CD14-positive monocyte (primary cell): ENCODE data around the gene PPP1R16B. TPM values are rescaled to one million over a fixed set of nuclear protein-coding genes. Genes with fewer than 3 reads are reported as not detected.

Source experiments
- DNase-seq, 3 donors: peaks; one replicate each; pipeline ENCODE4 v3.0.0-alpha.2; 2011 to 2022
- H2AFZ ChIP-seq: 2 replicates; pipeline ENCODE4 v1.6.0; 2012; ENCODE audit warnings: mild to moderate bottlenecking, low read depth, low read length, inconsistent platforms; ENCODE audit not compliant: insufficient read depth, poor library complexity, severe bottlenecking
- H3K27ac ChIP-seq, 2 donors: 1 replicate in 1 of 2; 2 replicates in 1 of 2; pipeline ENCODE4 v1.5.1; 2012 to 2013; ENCODE audit warnings: low read length in 2 of 2, control low read depth in 1 of 2, inconsistent platforms in 1 of 2, low read depth in 1 of 2, mild to moderate bottlenecking in 1 of 2
- H3K27me3 ChIP-seq, 2 donors: one replicate each; pipeline versions ENCODE4 v1.6.0 to v1.6.1; 2011 to 2013; ENCODE audit warnings: low read length in 2 of 2; ENCODE audit not compliant: control insufficient read depth in 2 of 2, insufficient read depth in 2 of 2
- H3K36me3 ChIP-seq, 2 donors: replicated peaks in 1 of 2; 1 replicate in 1 of 2; 2 replicates in 1 of 2; pipeline versions ENCODE4 v1.5.1 to v1.6.1; 2012 to 2013; ENCODE audit warnings: low read length in 2 of 2, control low read depth in 1 of 2, inconsistent platforms in 1 of 2, mild to moderate bottlenecking in 1 of 2; ENCODE audit not compliant: insufficient read depth in 2 of 2, control insufficient read depth in 1 of 2
- H3K4me1 ChIP-seq, 2 donors: 1 replicate in 1 of 2; 2 replicates in 1 of 2; pipeline versions ENCODE4 v1.5.1 to v1.6.1; 2012 to 2013; ENCODE audit warnings: low read length in 2 of 2, control low read depth in 1 of 2, inconsistent platforms in 1 of 2, mild to moderate bottlenecking in 1 of 2, moderate library complexity in 1 of 2; ENCODE audit not compliant: insufficient read depth in 2 of 2, control insufficient read depth in 1 of 2
- H3K4me2 ChIP-seq: replicated peaks from 2 replicates; pipeline ENCODE3; 2012; ENCODE audit warnings: low read length, moderate library complexity, mild to moderate bottlenecking; ENCODE audit not compliant: poor library complexity, severe bottlenecking; ENCODE audit errors: extremely low read depth
- H3K4me3 ChIP-seq, 3 experiments: fragments of 200-600 bp in 1 of 3; sonication (generic) in 1 of 3; replicated peaks in 1 of 3; 1 replicate in 2 of 3; 2 replicates in 1 of 3; pipeline ENCODE4 v1.5.1; 2011 to 2013; ENCODE audit warnings: low read length in 3 of 3, mild to moderate bottlenecking in 3 of 3, control low read depth in 2 of 3, low read depth in 2 of 3, inconsistent platforms in 1 of 3, moderate library complexity in 1 of 3
- H3K79me2 ChIP-seq: 2 replicates; pipeline ENCODE4 v1.6.0; 2012; ENCODE audit warnings: mild to moderate bottlenecking, control low read depth, inconsistent platforms, low read length, moderate library complexity; ENCODE audit not compliant: insufficient read depth
- H3K9ac ChIP-seq: 2 replicates; pipeline ENCODE4 v1.6.0; 2017; ENCODE audit warnings: low read length, mild to moderate bottlenecking; ENCODE audit not compliant: insufficient read depth, poor library complexity, severe bottlenecking
- H3K9me3 ChIP-seq, 2 donors: replicated peaks in 1 of 2; 1 replicate in 1 of 2; 2 replicates in 1 of 2; pipeline versions ENCODE4 v1.5.1 to v1.6.1; 2012 to 2013; ENCODE audit warnings: low read length in 2 of 2, control low read depth in 1 of 2; ENCODE audit not compliant: control insufficient read depth in 1 of 2, insufficient read depth in 1 of 2
- H4K20me1 ChIP-seq: 2 replicates; pipeline ENCODE4 v1.6.0; 2012; ENCODE audit warnings: mild to moderate bottlenecking, low read length, control low read depth, moderate library complexity; ENCODE audit not compliant: insufficient read depth
- H3K27ac Mint-ChIP-seq, 7 donors: one replicate each; pipeline ENCODE4 v1.8.0; 2020; ENCODE audit warnings: mild to moderate bottlenecking in 7 of 7, mixed read lengths in 7 of 7, moderate library complexity in 6 of 7, inconsistent platforms in 2 of 7
- H3K27me3 Mint-ChIP-seq, 3 donors: one replicate each; pipeline ENCODE4 v1.8.0; 2021 to 2022; ENCODE audit warnings: low read depth in 3 of 3, mild to moderate bottlenecking in 3 of 3, mixed read lengths in 3 of 3, moderate library complexity in 3 of 3, inconsistent platforms in 1 of 3
- H3K36me3 Mint-ChIP-seq, 2 donors: one replicate each; pipeline ENCODE4 v1.8.0; 2020; ENCODE audit warnings: mixed read lengths in 2 of 2, inconsistent platforms in 1 of 2, mild to moderate bottlenecking in 1 of 2
- H3K4me1 Mint-ChIP-seq: one replicate; pipeline ENCODE4 v1.8.0; 2020; ENCODE audit warnings: mild to moderate bottlenecking, mixed read lengths
- H3K4me3 Mint-ChIP-seq, 2 donors: one replicate each; pipeline ENCODE4 v1.8.0; 2020; ENCODE audit warnings: mild to moderate bottlenecking in 2 of 2, mixed read lengths in 2 of 2, moderate library complexity in 1 of 2
- H3K9me3 Mint-ChIP-seq, 7 donors: one replicate each; pipeline ENCODE4 v1.8.0; 2020 to 2022; ENCODE audit warnings: mixed read lengths in 7 of 7, mild to moderate bottlenecking in 6 of 7, moderate library complexity in 6 of 7, inconsistent platforms in 2 of 7
- CTCF ChIP-seq: fragments of 200-600 bp; IDR thresholded peaks from one replicate; pipeline ENCODE4 v1.8.0; 2022; ENCODE audit warnings: antibody characterized with exemption, mild to moderate bottlenecking
- WGBS: methylation state at CpG from one replicate; pipeline ENCODE4 v1.1.5; 2013; ENCODE audit warnings: missing lambda C conversion rate; ENCODE audit not compliant: insufficient coverage; 5-methylcytosine and 5-hydroxymethylcytosine counted together
- intact Hi-C, 2 donors: fragments of 100-400 bp; cut with micrococcal nuclease; formaldehyde crosslinking; loops; one replicate each; pipeline versions ENCODE4 v1.15.0 to v1.15.1; 2023
- polyA plus RNA-seq, 3 donors: library from polyadenylated mRNA; depleted of rRNA in 1 of 3; unstranded in 2 of 3; stranded (reverse) in 1 of 3; fragments of 300-500 nt in 2 of 3; fragments of >200 nt in 1 of 3; fragmentation: Illumina TruSeq in 2 of 3; gene quantifications; 1 replicate in 2 of 3; 2 replicates in 1 of 3; pipeline ENCODE4 v1.2.3, GENCODE V29; 2012 to 2021

Gene PPP1R16B
- polyA plus RNA-seq, 3 donors: 1.1 to 4.4 (median 1.4) TPM

- no peak for DNase-seq
- Mint-ChIP-seq H3K4me1 (peaks cover 22% of the 10 kb centered on the region), H3K9me3 (peaks cover 0 to 1% (median 0%) of the 10 kb centered on the region in 7 donors), H3K27me3 (no peaks in the 10 kb centered on the region), H3K27ac (no peak overlapping the region), H3K36me3 (peaks cover 84 to 89% of the 10 kb centered on the region in 2 donors), H3K4me3 (no peak overlapping the region)
- Histone ChIP-seq H3K27ac (no peak overlapping the region), H3K4me3 (no peak overlapping the region), H3K36me3 (peaks cover 62 to 94% of the 10 kb centered on the region in 2 donors), H3K27me3 (no peaks in the 10 kb centered on the region), H2AFZ (no peak overlapping the region), H4K20me1 (no peaks in the 10 kb centered on the region), H3K9me3 (no peaks in the 10 kb centered on the region), H3K4me1 (peaks cover 4 to 14% of the 10 kb centered on the region in 2 donors), H3K4me2 (no peak overlapping the region), H3K9ac (no peak overlapping the region), H3K79me2 (no peaks in the 10 kb centered on the region)
- intact Hi-C loops: no loop called here
- WGBS: 98% methylated on average over 6 of the region's 7 CpGs
- TF ChIP-seq CTCF: no peak
Observed at GRCh38 chr20:38759106-38759505, 46.4 kb upstream of the PPP1R16B start.

GRCh38 chr20:38760978-38761377 lies 44.5 kb upstream of the PPP1R16B start:
- H3K27ac Mint-ChIP-seq: peak overlapping the region in 2 of 7 donors; percentile 7 to 54
- no peak for TF ChIP-seq CTCF
- no peaks in the 10 kb centered on the region for H3K27me3 Mint-ChIP-seq
- no peaks in the 10 kb centered on the region for H3K9me3 Mint-ChIP-seq
- Histone ChIP-seq H3K4me1 (peaks cover 4 to 14% of the 10 kb centered on the region in 2 donors), H3K9me3 (no peaks in the 10 kb centered on the region), H3K9ac (no peak overlapping the region), H3K4me2 (no peak overlapping the region), H2AFZ (no peak overlapping the region), H4K20me1 (no peaks in the 10 kb centered on the region), H3K36me3 (peaks cover 63 to 96% of the 10 kb centered on the region in 2 donors), H3K27ac (peak overlapping the region in 1 of 2 donors; percentile 34), H3K27me3 (no peaks in the 10 kb centered on the region), H3K4me3 (no peak overlapping the region), H3K79me2 (no peaks in the 10 kb centered on the region)
- WGBS: 89% methylated on average over 3 of the region's 4 CpGs
- H3K4me1 Mint-ChIP-seq: peaks cover 22% of the 10 kb centered on the region
- no peak overlapping the region for H3K4me3 Mint-ChIP-seq
- intact Hi-C loops: no loop called here
- no peak for DNase-seq
- H3K36me3 Mint-ChIP-seq: peaks cover 83 to 88% of the 10 kb centered on the region in 2 donors
